GM19438 (cell line): Measurements from ENCODE around the gene YJU2.
"Not testable (repeated sequence)": the region's sequence is repeated elsewhere in the genome, so short reads cannot be mapped to it uniquely, and the experiment has no call there.

Experiments
- ATAC-seq: cut with Tn5 transposase; IDR thresholded peaks from one replicate; pipeline ENCODE4 v1.9.1; 2021; ENCODE audit warnings: low read depth; ENCODE audit not compliant: unreplicated experiment

YJU2 gene

DNA sequence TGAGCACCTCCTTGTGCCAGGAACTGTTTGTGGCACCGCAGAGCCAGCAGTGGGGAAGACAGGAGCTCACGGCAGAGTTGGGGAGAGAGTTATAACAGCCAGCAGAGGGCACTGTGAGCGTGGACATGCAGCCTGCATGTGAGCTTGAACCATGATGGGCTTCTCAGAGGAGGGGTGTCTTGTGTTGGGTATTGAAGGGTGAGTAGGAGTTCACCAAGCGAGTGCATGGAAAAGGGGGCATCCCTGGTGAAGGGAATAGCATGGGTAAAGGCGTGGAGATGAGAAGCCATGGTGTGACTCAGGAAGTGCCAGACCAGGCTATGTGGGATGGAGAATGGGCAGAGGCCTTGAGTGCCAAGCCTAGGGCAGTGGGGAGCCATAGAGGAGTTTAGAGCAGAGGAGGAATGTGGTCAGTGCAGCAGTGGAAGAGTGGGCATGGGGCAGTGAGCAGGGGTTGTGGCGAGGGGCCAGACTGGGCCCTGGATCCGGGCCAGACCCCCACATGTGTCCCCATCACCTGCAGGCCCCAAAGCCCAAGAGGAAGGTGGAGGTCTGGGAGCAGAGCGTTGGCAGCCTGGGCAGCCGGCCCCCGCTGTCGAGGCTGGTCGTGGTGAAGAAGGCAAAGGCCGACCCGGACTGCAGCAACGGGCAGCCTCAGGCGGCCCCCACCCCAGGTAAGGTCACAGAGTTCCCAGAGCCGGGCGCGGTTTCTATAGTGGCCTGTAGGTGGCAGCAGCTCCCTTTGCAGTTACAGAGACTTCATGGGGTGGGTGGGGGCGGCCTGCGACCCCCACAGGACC, 20.4 kb downstream of the YJU2 start:
- no peak for ATAC-seq

DNA sequence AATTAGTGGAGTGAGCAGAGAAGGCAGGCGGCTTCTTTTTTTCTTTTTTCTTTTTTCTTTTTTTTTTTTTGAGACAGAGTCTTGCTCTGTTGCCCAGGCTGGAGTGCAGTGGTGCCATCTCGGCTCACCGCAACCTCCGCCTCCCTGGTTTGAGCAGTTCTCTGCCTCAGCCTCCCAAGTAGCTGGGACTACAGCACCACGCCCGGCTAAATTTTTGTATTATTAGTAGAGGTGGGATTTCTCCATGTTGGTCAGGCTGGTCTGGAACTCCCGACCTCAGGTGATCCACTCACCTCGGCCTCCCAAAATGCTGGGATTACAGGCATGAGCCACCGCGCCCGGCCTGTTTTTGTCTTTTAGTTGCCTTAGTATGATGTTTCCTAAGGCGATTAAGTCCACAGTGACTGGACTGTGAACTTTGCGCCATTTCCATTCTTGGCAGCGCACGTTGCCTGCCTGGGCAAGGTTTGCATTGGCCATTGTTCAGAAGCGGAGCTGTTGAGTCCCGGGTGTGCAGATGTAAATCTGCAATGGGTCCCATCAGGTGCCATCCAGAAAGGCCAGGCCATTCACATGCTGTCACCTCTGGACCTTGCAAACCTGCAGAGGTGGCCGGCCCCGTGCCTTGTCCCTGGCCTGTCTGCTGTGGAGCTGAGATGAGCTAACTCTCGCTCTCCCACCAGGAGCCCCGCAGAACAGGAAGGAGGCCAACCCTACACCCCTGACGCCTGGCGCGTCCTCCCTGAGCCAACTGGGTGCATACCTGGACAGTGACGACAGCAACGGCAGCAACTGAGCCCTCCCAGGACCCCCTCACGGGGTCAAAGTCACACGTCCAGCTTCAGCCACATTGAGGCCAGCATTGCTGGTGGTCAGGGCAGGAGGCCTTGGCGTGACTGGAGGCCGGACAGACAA, 21.3 kb downstream of the YJU2 start:
- no peak for ATAC-seq

DNA sequence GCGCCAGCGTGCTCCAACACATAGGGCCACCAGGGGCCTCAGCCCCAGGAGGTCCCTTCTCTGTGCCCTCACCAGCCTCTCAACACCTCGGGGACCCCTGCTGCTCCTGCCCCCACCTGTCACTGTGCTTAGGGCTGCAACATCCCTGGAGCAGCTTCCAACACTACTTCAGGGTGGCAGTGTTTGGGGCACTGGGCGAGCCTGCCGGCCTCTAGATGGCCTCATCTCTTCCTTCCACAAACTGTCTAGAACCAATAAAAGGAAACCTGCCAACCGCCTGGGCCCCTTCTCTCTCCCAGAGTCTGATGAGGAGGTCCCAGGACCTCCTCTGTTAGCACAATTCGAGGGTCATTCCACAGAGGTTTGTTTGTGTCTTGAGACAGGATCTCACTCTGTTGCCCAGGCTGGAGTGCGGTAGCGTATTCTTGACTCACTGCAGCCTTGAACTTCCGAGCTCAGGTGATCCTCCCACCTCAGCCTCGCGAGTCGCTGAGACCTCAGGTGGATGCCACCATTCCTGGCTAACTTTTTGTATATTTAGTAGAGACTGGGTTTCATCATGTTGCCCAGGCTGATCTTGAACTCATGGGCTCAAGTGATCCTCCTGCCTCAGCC, 22.0 kb downstream of the YJU2 start:
- no peak for ATAC-seq

DNA sequence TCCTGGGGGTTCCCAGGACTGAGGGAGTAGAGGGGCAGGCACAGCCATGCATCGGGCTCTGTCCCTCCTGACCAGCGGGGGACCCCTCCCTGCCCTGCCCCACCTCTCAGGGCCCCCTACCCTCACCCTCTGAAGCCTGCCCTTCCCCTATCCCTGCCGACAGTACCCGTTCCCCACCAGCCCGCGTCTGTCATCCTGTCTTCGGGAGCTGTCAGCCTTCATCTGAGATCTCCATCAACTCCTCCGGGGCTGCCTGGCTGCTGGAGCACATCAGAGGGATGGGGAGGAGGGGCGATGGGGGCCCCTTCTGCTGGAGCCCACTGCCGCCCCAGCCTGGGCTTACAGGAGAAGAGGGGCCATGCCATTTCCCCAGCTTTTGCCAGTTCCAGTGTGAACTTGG, 26.0 kb downstream of the YJU2 start:
- no peak for ATAC-seq

DNA sequence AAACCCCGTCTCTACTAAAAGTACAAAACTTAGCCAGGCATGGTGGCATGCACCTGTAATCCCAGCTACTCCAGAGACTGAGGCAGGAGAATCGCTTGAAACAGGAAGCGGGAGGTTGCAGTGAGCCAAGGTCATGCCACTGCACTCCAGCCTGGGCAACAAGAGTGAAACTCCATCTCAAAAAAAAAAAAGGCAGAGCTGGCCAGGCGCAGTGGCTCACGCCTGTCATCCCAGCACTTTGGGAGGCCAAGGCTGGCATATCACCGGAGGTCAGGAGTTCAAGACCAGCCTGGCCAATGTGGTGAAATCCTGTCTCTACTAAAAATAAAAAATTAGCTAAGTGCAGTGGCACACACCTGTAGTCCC, 27.4 kb downstream of the YJU2 start:
- ATAC-seq: not testable (repeated sequence)

DNA sequence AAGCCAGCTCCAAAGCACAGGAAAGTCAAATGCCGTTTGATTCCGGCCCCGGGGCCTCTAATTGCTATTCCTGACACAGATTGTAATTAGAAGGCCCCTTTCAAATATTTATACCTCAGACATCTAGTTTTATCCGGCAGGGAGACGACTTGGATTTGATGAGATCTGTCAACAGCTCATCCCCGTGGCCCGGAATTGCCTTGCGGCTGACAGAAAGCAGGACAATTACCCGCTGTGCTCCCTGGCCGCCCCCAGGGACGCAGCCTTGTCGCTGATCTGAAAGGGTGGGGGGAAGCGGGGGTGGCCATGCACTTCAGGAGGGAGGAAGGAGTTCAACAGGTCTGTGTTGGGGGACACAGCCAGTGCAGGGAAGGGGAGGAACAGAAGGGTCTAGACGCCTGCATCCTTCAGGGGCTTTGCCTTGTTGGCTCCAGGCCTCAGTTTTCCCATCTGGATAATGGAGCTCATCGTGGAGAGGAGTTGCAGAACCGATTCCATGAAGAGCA, 30.4 kb downstream of the YJU2 start:
- no peak for ATAC-seq

DNA sequence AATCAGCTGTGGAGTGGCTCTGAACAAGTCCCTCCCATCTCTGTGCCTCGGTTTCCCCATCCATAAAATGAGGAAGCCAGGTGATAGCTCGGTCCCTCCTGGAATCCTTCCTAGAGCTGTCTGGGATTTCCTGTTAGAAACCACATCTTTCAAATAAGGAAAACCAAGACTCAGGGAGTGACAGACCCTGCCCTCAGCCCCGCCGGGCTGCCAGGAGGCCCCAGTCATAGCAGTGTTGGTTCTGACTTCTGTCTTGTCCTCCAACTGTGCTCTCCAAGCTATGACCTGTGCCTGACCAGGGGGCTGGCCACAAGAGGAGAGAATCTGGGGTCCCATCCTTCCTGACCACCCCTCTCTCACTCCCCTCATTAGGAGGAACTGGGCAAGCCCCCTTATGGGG, 31.1 kb downstream of the YJU2 start:
- no peak for ATAC-seq

DNA sequence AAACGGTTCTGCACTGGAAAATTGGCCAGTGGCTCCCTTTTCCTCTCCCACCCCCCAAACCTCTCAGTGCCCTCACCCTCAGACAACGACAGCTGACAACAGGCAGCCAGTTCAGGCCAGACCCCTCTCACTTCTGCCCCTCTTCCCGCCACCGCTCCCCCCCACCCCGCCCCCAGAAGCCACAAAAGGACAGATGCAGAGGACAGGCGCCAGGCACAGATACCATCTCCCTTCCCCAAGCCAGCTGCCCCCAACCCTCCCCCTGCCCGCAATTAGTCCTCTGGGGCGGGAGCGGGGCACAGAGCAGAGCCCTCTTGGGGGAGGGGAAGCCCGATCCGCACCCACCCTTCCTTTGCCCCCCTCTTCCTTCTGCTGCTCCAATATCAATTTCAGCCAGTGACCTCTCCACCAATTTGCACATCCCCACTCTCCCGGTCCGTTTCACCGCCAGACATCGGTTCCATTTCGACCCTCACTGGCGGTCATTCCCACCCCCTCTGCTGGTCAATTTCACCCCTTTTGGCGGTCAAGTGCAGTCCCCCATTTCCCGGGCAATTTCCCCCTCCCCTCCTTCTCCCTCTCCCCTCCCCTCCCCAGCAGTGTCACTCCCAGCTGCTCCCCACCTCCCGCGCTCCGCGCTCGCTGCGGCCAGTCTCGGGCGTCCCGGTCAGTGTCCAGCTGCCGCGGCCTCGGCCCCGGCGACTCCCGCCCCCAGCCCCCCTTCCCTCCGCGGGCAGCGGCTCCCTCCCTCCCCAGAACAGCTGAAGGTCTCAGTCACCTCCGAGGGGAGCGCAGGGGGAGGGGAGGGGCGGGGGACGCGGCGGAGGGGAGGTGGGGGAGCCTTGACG, 31.8 kb downstream of the YJU2 start, which contains the start of gene SHD:
Gene SHD (plus strand): TSS at position 848 of the 848 bp plus-strand sequence. CDS start 798 bp downstream, outside the sequence.
- no peak for ATAC-seq

DNA sequence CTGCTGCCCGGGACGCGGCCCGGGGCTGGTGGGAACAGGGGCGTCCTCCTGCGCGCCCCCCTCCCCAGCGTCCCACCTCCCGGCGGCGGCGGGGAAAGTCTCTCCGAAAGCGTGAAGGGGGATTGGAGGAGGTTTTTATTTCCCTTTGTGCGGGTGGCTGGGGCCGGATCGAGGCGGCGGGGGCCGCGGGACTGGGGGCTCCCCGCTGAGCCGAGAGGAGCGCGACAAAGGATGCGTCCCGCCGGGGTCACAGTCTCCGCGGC, 32.3 kb downstream of the YJU2 start:
- no peak for ATAC-seq

DNA sequence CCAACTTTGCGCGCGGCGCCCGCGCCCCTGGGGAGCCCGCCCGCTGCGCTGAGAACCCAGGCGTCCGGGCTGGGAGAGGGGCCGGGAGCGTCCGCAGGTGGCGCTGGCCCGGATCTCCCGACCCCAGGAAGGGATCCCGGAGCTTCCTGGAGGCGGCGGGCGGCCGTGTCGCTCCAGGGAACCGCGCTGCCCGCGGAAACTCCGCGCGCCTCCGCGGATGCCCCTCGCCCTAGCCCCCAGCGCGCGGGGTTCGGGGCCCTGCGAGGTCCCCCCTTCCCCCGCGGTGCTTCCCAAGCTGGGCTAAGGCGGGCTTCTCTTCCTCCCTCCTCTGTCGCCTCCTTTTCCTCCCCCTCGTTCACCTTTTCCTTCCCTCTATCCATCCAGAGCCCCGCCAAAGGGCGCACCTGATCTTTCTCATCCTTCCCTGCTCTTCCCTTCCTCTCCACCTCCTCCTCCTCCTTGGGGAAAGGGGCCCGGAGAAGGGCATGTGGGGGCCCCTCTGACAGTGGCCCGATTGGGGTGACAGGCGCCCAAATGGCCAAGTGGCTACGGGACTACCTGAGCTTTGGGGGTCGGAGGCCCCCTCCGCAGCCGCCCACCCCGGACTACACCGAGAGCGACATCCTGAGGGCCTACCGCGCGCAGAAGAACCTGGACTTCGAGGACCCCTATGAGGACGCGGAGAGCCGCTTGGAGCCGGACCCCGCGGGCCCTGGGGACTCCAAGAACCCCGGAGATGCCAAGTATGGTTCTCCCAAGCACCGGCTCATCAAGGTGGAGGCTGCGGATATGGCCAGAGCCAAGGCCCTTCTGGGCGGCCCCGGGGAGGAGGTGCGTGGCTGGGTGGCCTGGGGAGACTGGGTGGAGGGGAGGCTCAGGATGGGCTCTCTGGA, 32.9 kb downstream of the YJU2 start:
- no peak for ATAC-seq

DNA sequence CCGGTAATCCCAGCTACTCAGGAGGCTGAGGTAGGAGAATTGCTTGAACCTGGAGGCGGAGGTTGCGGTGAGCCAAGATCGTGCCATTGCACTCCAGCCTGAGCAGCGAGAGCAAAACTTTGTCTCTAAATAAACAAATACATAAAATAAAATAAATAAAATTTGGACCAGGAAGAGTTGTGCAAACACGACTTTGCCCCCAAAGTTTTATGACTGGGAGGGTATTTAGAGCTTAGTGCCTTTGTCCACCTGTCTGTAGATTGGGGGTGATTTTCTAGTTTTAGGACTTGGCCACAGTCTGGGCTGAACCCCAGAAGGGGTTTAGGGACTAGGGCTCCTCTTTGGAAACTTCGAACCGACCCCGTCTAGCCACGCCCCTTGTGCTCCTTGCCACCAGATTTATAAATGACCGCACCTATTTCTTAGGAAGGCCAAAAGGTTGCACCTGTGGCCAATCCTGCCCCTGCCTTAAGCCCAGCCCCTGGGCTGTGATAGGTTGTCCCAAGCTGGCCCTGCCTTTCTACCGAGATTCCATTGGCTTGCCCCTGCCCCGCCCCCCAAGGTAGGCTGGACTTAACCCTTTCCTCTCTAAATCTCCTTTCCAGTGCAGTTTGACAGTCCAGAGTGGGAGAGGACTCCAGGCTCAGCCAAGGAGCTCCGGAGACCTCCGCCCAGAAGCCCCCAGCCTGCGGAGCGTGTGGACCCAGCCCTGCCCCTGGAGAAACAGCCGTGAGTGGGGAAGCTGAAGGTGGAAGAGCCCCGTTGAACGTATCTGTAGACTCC, 37.5 kb downstream of the YJU2 start:
- no peak for ATAC-seq

DNA sequence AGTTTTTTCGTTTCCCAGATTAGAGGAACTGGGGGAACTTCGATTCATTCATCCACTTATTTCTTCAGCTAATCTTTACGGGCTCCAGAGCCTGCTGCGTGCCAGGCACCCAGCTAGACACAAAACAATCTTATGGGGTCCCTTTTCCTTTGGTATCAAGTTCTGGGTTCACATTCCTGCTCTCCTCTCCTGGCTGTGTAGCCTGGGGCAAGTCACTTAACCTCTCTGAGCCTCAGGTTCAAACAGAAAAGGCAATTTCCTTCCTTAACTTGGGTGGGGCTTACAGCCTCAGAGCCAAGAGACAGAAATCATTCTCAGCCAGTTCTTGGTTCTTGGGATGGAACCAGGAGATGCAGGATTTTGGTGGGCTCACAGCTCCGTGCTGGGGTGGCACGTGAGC, 38.1 kb downstream of the YJU2 start:
- ATAC-seq: no peak

DNA sequence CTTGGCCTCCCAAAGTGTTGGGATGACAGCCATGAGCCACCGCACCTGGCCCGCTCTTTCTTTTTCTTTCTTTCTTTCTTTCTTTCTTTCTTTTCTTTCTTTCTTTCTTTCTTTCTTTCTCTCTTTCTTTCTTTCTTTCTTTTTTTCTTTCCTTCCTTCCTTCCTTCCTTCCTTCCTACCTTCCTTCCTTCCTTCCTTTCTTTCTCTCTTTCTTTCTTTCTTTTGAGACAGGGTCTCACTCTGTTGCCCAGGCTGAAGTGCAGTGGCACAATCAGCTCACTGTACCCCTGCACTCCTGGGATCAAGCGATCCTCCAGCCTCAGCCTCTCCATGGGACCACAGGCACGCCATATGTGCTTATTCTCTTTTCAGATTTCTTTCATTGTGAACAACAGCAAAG, 39.3 kb downstream of the YJU2 start:
- ATAC-seq: not testable (repeated sequence)

DNA sequence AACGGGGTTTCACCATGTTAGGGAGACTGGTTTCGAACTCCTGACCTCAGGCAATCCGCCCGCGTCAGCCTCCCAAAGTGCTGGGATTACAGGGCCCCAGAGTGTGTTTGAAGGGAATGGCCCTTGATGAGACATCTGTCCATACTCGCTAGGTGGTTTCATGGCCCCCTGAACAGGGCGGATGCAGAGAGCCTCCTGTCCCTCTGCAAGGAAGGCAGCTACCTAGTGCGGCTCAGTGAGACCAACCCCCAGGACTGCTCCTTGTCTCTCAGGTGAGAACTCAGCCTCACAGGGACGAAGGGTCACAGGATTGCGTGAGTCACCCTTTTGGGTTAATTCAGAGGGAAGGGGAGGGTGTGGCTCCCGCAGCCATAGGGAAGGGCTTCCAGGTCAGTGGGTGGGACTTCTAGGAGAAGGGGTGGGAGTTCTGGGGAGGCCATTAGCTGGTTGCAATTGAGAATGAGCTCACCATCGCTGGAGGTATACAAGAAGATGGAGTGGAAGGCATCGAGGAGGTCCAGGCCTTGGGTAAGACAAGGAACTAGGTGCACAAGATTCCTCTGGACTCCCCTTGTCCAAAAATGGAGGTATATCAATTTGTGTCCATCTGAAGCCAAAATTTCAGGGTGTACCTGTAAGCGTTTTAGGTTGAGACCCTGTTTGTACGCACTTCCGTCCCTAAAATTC, 41.4 kb downstream of the YJU2 start:
- no peak for ATAC-seq

DNA sequence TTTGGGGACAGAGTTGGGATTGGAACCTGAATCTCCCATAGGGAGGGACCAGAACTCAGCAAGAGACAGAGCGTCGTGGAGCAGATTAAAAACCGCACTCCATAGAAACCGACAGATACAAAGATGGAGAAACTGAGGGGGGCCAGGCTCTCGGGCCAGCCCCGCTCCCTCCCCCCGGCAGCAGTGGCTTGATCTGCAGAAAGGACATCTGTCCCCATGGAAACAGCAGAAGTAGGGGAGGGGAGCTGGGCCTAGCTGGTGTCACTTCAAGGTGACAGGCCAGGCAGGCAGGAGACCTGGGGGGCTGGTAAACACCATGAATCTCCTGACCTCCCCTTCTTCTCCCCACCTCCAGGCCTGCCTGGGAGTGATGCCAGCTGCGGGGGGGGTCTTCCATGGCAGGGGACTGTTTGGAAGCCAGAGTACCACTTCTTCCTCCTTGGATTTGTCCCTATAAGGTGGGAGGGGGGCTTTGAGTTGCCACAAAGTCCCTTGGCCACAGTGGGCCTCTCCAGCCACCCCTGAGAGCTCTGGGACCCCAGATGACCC, 44.4 kb downstream of the YJU2 start:
- no peak for ATAC-seq

DNA sequence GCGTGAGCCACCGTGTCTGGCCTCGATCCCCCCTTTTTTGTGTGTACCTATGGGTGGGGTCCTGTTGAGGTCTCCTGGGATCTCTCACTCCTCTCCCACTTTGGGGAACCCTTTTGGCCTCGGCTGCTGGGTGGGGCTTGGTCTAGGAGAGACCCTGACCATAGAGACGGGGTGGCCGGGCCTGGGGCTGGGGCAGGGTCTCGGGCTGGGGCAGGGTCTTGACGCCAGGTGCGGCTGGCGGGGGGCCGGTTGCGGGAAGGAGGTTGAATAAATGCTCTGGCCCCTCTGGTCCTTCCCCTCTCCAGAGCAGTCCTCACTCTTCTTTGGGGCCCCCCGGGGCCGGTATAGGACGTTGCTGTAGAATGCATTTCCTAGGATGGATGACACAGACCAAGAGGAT, 45.6 kb downstream of the YJU2 start:
- no peak for ATAC-seq

DNA sequence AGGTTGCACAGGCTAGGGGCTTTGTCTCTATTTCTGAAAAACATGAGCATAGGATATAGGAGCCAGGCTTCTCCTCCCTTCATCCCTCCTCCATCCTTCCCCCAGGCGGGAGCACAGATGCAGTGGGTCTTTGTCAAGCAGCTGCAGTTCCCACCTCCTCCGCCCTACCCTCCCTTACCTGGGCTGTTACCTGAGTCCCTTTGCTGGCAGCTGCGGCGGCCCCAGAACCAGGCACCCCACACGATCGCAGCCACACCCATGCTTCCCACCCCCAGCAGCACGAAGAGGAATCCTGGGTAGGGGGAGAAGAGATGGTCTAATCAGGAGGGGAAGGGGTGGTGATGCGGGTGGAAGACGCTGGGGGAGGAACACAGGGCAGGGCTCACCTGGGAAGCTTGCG, 47.5 kb downstream of the YJU2 start:
- no peak for ATAC-seq
